Cardiac septum (tissue), 1 donor: ENCODE measurements around the gene MLC1. TPM values are rescaled to one million over a fixed set of nuclear protein-coding genes. Genes with fewer than 3 reads are reported as not detected.

Experiments used
- DNase-seq: peaks from one replicate; pipeline ENCODE4 v3.0.0-alpha.2; 2020; ENCODE audit warnings: low spot score
- intact Hi-C: fragments of 100-400 bp; cut with DNase I; formaldehyde crosslinking; loops from one replicate; pipeline ENCODE4 v1.14.0; 2022
- total RNA-seq: library from RNA; stranded (reverse); fragmentation: NEBNext Ultra II Directional; extraction: Animal tissue kit (Norgen Biotek cat#: 25700); gene quantifications from one replicate; pipeline ENCODE4 v1.2.1, GENCODE V29; 2021
- donor health status: DM: no; HTN: no; CAD: no.

The MLC1 gene
- total RNA-seq, 1 donor from 2014 or later: 0.13 TPM

DNA sequence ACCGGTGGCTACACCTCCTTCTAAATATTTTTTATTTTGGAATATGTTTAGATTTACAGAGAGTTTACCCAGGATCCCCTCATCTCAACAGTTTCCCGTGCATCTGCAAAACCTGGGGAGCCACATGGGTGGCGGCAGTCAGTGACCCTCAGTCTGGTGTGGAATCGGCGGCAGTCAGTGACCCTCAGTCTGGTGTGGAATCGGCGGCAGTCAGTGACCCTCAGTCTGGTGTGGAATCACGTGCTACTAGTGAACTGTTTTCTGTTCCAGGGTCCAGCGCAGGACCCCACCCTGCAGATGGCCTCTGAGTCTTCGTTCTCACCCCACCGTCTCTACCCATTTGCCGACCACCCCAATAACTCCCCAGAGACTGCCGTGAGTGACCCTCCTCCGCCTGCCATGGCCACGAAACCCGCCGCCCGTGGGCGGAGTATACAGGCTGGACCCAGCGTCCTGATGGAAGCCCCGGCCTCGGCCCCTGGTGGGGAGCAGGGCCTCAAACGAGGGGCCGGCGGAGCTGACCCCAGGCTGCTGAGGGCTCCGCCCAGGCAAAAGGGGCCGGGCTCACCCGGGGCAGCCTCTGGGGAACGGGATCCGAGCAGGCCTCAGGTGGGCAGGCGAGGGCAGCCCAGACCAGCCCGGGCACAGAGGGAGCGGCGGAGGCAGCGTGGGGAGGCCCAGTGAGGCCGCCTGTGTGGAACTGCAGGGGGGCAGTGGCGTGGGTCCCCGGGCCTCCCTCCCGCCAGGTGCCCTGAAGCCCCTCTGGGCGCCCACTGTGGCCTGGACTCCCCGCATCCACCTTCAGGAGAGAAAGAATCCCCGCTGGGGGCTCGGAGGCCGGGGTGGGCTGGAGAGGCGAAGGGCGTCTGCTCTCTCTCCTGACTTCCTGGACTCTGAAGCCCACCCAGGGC, 75.2 kb downstream of the MLC1 start:
- DNase-seq: peak; percentile 67

More for the DNA sequence above, 75.2 kb downstream of the MLC1 start:
- intact Hi-C loops: no loop called here

Other genes with a start within 250 kb of the MLC1 start
- 6.2 TPM for gene ZBED4, start 231.6 kb downstream of the MLC1 start, total RNA-seq
- gene ALG12, start 167.0 kb downstream of the MLC1 start, total RNA-seq: 14.3 TPM
- 32.9 TPM for gene CRELD2, start 166.8 kb downstream of the MLC1 start, total RNA-seq
- gene PIM3, start 124.7 kb downstream of the MLC1 start, total RNA-seq: 31.3 TPM
- gene IL17REL, start 72.7 kb downstream of the MLC1 start, total RNA-seq: not detected
- gene TTLL8, start 27.1 kb downstream of the MLC1 start, total RNA-seq: not detected
- gene MOV10L1, start 4.6 kb upstream of the MLC1 start, total RNA-seq: 0.46 TPM
- 0.30 TPM for gene PANX2, start 85.3 kb upstream of the MLC1 start, total RNA-seq
- 20.1 TPM for gene TRABD, start 100.5 kb upstream of the MLC1 start, total RNA-seq
- gene SELENOO, start 115.6 kb upstream of the MLC1 start, total RNA-seq: 12.7 TPM
- 22.8 TPM for gene TUBGCP6, start 159.6 kb upstream of the MLC1 start, total RNA-seq
- gene HDAC10, start 165.8 kb upstream of the MLC1 start, total RNA-seq: 13.1 TPM
- 32.5 TPM for gene MAPK12, start 176.3 kb upstream of the MLC1 start, total RNA-seq
- 11.7 TPM for gene MAPK11, start 185.0 kb upstream of the MLC1 start, total RNA-seq
- 85.7 TPM for gene PLXNB2, start 222.2 kb upstream of the MLC1 start, total RNA-seq
- 2.8 TPM for gene DENND6B, start 241.6 kb upstream of the MLC1 start, total RNA-seq